LNCAP (cell line): ENCODE data around the gene ARIH1.

ENCODE experiments used
- CTCF ChIP-seq: fragments of 450-650 bp; IDR thresholded peaks from 2 replicates; pipeline ENCODE4 v1.5.1; 2017; ENCODE audit warnings: mild to moderate bottlenecking

Gene ARIH1

GRCh38 chr15:72590427-72590826, 116.3 kb downstream of the ARIH1 start:
- TF ChIP-seq CTCF: no peak

- TF ChIP-seq CTCF: no peak
Measured at GRCh38 chr15:72591361-72591760, 117.2 kb downstream of the ARIH1 start.

GRCh38 chr15:72592097-72592496, 118.0 kb downstream of the ARIH1 start:
- no peak for TF ChIP-seq CTCF

GRCh38 chr15:72592676-72593075, 118.5 kb downstream of the ARIH1 start:
- TF ChIP-seq CTCF: no peak

GRCh38 chr15:72593838-72594237, 119.7 kb downstream of the ARIH1 start:
- no peak for TF ChIP-seq CTCF

GRCh38 chr15:72599855-72600464, 125.8 kb downstream of the ARIH1 start:
- TF ChIP-seq CTCF: peak; percentile 80

- TF ChIP-seq CTCF: no peak
Measured at GRCh38 chr15:72604794-72605193, 130.7 kb downstream of the ARIH1 start.

DNA sequence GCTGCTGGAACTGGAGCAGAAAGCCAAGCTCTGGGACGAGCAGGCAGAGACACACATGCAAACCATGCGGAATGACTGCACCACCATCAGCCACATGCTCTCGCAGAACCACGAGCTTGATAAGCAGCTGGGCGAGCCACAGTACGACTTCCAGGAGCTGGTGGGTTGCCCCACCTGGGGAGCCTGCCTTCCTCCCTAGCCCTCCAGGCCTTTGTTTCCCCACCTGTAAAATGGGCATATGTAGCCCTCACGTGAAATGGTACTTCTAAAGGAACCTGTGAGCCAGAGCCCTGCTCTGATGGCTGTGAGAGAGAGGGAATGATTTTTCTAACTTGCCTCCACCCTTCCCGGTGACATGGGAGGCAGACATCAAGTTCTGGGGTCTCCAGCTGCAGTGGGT, 135.7 kb downstream of the ARIH1 start:
- TF ChIP-seq CTCF: no peak
